Ramos (cell line): Measurements from ENCODE around the gene WDR89.
"Not testable (repeated sequence)": the region's sequence is repeated elsewhere in the genome, so short reads cannot be mapped to it uniquely, and the experiment has no call there.

Experiments used
- in situ Hi-C: fragments of 300-500 bp; cut with MboI; formaldehyde crosslinking; loops from one replicate; pipeline ENCODE4 v1.14.3; 2022; ENCODE audit warnings: low sequenced_read_pairs; ENCODE audit not compliant: unreplicated experiment

Gene WDR89

DNA sequence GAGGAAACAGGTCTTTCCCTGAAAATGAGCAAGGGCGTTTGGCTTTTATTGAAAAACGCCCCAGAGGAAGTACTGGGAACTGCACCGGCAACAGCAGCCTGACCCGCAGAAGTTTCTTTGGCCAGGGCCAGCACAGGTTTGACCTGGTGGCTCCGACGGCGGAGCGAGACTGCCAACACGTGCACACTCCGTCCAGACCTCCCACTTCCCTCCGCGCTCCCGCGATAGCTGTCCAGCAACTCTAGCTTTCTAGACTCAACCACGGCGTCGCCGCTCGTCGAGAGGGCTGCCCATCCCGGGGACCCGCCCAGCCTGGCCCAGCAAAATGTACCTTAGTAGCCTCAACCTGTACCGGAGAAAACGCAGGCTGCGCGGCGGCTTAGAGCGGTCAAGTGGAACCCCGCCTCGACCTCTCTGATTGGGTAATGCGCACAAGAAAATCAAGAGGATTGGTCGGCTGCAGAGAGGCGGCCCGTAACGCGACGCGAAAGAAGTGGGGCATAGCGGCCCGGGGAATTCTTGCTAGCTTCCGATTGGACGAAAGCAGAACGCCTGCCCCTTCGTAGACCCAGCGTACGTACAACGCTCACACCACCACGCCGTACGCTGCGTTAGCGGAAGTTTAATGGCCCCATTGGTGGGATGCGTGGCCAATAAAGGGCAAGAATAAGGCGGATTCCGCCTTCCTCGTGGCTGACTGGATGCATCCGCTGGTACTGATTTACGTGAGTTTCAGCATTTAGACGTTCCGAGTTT is at the start of gene WDR89:
Gene WDR89, minus strand, starts transcription at position 399 of the 756 bp plus-strand sequence. CDS start 41,929 bp downstream, outside the sequence.
- in situ Hi-C loops: no loop called here

DNA sequence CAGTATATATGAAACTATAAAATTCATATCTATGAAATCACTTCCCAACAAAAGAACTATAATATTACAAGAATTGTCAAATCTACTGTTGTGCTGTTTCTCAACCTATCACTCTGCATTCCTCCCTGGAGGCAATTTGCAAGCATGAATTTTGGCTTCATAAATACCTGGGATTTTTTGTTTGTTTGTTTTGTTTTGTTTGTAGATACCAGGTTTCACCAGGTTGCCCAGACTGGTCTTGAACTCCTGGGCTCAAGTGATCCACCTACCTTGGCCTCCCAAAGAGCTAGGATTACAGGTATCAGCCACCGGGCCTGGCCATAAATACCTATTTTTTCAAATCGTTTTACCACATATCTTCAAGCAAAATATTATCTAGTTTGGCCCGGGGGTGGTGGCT is 47.5 kb upstream of the WDR89 start:
- in situ Hi-C loops: no loop called here

- in situ Hi-C loops: no loop called here
Observed at GRCh38 chr14:63686926-63687325, 45.3 kb upstream of the WDR89 start.

DNA sequence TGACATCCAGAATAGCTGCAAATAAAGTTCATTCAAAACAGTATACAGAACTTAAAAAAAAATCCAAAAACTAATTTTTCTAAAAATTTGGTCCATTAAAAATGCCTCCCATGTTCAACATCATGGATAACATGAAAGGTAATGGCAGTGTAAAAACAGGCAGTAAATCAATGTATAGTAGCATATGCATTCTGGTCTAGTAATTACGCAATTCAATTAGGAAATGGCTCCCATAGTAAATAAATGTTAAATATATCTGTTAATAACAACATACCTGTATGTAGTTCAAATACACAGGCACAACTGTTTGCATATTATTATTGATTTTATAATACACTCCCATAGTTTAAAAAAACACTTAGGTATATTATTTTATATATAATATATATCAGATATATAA is 43.7 kb upstream of the WDR89 start:
- in situ Hi-C loops: no loop called here

DNA sequence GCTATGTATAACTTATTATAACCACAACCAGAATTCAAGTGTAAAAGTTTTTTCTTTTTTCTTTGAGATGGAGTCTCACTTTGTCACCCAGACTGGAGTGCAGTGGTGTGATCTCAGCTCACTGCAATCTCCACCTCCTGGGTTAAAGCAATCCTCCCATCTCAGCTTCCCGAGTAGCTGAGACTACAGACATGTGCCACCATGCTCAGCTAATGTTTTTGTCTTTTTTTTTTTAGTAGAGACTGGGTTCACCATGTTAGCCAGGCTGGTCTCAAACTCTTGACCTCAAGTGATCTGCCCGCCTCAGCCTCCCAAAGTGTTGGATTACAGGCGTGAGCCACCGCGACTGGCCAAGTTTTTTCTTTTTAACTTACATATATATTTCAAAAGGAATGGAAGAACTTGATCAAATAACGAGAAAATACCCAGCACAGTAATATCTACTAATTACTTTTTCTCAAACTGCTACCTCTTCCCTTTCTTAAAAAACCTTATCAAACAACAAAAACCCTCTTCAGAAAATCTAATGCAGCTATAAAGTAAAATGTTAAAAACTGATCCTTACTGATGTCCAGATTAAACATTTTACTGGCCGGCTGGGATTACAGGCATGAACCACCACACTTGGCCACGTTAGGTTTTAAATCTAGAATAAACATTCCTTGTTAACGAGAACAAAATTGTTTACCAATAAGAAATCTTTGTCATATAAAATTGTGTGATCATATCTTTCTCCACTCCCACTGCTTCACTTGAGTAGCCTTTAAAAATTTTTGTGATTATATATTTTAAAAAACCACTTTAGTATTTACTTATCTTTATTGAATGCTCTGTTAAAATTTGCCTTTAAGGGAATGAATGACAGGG is 41.3 kb upstream of the WDR89 start:
- in situ Hi-C loops: no loop called here

GRCh38 chr14:63678536-63678935 is 36.9 kb upstream of the WDR89 start:
- in situ Hi-C loops: no loop called here

GRCh38 chr14:63677891-63678379 is 36.3 kb upstream of the WDR89 start:
- in situ Hi-C loops: no loop called here

- in situ Hi-C loops: no loop called here
Observed at GRCh38 chr14:63676615-63677014, 34.9 kb upstream of the WDR89 start.

DNA sequence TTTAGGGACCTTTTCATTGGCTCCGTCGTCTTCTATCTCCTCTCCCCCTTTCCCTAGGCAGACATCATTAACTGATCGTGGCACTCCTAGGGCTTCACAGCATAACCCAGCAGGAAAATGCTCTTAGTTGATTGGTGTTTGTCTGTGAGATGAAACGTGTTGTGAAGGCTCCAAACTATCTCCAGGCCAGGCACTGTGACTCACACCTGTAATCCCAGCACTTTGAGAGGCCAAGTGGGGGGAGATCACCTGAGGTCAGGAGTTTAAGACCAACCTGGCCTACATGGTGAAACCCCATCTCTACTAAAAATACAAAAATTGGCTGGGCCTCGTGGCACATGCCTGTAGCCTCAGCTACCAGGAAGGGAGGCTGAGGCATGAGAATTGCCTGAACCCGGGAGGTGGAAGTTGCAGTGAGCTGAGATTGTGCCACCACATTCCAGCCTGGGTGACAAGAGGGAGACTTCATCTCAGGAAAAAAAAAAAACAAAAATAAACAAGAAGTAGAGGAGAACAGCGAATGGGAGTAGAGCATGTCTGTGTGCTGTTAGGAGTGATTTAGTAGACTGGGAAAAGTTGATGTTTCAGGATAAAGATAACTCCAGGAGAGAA is 32.3 kb upstream of the WDR89 start:
- in situ Hi-C loops: no loop called here

GRCh38 chr14:63673255-63673654 is 31.6 kb upstream of the WDR89 start:
- in situ Hi-C loops: no loop called here

- in situ Hi-C loops: no loop called here
Observed at GRCh38 chr14:63672417-63673180, 30.9 kb upstream of the WDR89 start.

- in situ Hi-C loops: no loop called here
Observed at GRCh38 chr14:63671987-63672386, 30.3 kb upstream of the WDR89 start.

GRCh38 chr14:63670692-63671091 is 29.0 kb upstream of the WDR89 start:
- in situ Hi-C loops: no loop called here

GRCh38 chr14:63666335-63666734 is 24.7 kb upstream of the WDR89 start:
- in situ Hi-C loops: no loop called here

GRCh38 chr14:63663428-63664341 is 22.0 kb upstream of the WDR89 start:
- in situ Hi-C loops: no loop called here

DNA sequence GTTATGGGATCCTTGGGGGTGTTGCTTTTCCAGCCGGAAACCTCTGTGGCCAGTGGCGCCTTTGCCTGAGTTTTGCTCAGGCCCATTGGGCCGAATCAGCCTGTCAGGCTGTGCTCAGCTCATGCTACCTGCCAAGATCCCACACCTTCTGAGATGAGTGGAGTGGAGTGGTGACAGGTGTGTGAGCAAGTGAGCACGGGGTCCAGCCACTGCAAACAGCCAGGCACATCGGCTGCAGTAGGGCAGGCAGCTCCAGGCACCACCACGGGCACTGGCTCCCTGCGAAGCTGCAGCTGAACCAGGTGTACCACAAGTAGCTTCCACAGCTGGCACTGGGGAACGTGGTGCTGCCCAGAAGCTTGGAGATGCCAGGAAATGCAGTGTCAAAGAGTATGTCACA is 21.1 kb upstream of the WDR89 start:
- in situ Hi-C loops: no loop called here

DNA sequence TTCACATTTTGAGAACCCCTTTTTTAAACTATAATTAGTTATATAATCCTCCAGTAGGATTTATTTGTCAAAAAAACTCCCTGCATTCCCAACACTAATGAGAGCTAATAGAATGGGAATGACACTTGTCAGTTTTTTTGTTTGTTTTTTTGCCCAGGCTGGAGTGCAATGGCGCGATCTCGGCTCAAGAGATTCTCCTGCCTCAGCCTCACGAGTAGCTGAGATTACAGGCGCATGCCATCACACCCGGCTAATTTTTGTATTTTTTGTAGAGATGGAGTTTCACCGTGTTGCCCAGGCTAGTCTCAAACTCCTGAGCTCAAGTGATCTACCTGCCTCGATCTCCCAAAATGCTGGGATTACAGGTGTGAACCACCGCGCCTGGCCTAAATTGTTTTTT is 20.2 kb upstream of the WDR89 start:
- in situ Hi-C loops: not testable (repeated sequence)

DNA sequence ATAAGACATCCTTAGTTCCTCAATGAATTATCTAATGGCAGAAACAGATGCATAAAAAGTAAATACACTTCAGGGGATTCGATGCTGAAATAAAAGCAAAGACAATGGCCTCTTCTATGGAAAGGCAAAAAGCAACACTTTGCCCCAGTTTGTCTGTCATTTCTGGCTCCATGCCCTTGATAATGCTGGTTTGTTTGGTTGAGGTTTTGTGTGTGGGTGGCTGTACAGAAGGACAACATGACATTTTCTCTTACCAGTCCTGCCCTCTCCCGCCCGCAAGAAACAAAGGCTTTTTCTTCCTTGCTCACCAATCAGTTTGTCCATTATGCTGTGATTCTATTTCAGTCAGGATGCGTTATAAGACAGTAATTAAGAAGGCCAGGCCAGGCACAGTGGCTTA is 18.1 kb upstream of the WDR89 start:
- in situ Hi-C loops: no loop called here

- in situ Hi-C loops: no loop called here
Observed at GRCh38 chr14:63656194-63656593, 14.5 kb upstream of the WDR89 start.
